Left lobe of liver (tissue), 2 donors: ENCODE measurements around the gene MAPKAP1. TPM values are rescaled to one million over a fixed set of nuclear protein-coding genes. Genes with fewer than 3 reads are reported as not detected.
"Not testable (repeated sequence)": the region's sequence is repeated elsewhere in the genome, so short reads cannot be mapped to it uniquely, and the experiment has no call there.

Experiments used
- ATAC-seq: fragments of 200-7000 bp; cut with Tn5 transposase; one replicate; pipeline ENCODE4 v1.9.1; 2020; ENCODE audit warnings: mild to moderate bottlenecking, moderate library complexity
- DNase-seq: peaks from one replicate; pipeline ENCODE4 v3.0.0-alpha.2; 2020; ENCODE audit warnings: low spot score
- total RNA-seq: library from RNA; stranded (reverse); gene quantifications from one replicate; pipeline ENCODE4 v1.2.1, GENCODE V29; 2021
- donor health status: DM: no; HTN: no; CAD: no; lungs with moderate emphysema.
- donor health status: DM: no; HTN: yes; CAD: no.

Gene MAPKAP1
- total RNA-seq, 1 donor from 2014 or later = 42.4 TPM

DNA sequence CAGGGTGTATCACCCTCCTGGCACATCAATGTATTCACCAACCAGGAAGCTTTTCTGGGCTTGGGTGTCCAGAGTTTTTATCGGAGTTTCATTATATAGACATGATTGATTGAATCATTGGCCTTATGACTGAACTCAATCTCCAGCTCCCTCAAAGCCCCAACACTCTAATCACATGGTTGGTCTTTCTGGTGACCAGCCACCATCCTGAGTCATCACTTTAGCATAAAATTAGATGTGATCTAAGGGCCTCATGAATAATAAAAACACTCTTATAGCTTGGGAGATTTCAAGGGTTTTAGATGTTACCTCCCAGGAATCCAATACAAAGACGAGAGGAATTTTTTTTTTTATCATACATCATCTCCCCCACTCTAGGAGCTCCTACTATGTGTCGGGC lies 32.4 kb upstream of the MAPKAP1 start:
- DNase-seq (no peak), ATAC-seq (no peak)

DNA sequence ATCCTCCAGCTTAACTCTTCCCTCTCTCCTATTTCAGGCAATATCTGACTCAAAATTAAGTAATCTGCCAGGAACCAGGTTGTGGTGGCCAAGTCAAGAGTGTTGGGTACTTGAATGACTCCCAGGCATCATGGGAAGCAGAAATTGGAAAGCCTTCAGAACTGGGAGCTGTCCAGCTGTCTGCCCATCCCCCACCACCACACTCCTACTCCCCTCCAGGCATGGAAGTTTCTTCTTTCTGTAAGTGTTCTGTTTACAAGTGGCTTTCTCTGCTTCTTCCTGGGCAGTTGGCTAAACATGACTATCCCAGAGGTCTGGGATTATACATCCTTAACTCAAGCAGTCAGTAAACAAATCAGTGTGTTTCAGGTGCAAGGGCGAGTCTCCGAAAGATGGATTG lies 25.6 kb upstream of the MAPKAP1 start:
- no peak for ATAC-seq

DNA sequence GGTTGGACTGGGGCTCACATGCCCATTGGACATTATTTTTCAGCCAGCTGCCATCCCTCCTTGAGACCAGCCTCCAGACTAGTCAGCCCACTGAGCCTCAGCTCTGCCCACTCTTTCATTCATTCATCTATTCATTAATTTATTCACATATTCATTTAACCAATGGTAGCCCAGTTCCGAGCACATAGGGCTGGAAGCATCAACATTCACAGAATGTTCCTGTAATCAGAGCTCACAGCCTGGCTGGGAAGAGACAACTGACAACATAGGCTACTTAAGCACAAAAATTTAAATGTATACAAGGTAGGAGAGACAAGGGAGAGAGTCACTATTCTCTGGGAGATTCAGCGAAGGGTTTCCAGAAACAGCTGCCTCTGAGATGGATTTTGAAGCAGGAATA lies 23.2 kb upstream of the MAPKAP1 start:
- DNase-seq (no peak), ATAC-seq (no peak)

More for the DNA sequence above, 25.6 kb upstream of the MAPKAP1 start:
- DNase-seq = no peak

GRCh38 chr9:125726456-125727132 lies 19.6 kb upstream of the MAPKAP1 start:
- ATAC-seq (no peak), DNase-seq (no peak)

DNA sequence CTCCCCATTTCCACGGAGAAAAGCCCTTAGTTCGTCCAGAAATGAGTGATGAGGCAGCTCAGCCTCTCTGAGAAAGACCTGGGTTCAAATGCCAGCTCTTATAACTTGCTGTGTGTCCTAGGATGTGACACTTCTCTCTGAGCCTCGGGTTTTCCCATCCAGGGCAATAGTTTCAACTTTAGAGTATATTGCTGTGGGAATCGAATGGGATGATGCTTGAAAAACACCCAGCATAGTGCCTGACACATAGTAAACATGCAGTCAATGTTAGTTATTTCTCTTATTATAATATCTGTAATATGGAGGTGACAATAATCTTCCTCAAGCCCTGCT lies 430 bp upstream of the MAPKAP1 start:
- DNase-seq (no peak), ATAC-seq (no peak)

GRCh38 chr9:125705893-125706292 lies 1.1 kb downstream of the MAPKAP1 start:
- DNase-seq (no peak), ATAC-seq (no peak)

GRCh38 chr9:125703662-125704061 lies 3.3 kb downstream of the MAPKAP1 start:
- ATAC-seq (no peak), DNase-seq (no peak)

GRCh38 chr9:125701351-125701750 lies 5.7 kb downstream of the MAPKAP1 start:
- DNase-seq (no peak), ATAC-seq (no peak)

DNA sequence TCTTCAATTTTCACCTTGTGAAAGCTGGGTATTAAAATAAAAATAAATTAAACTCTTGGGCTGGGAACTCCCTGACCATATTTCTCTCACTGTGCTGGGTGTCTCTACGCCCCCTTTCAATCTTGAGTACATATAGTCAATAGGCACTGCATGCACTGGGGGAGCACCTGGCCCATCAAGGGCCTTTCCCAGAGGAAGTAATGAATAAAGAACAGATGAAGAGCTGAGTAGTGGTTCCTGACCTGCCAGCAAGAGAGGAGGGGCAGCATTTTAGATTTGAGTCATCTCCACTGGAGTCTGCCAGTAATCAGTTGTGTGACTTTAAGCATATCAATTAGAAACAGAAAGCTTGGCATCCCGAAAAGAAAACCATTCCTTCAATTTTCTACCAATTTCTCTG lies 6.2 kb downstream of the MAPKAP1 start:
- DNase-seq (no peak), ATAC-seq (no peak)

- DNase-seq = no peak
- ATAC-seq = no peak
These were observed 7.1 kb downstream of the MAPKAP1 start for GRCh38 chr9:125699870-125700269.

GRCh38 chr9:125696106-125696647 lies 10.8 kb downstream of the MAPKAP1 start:
- ATAC-seq (no peak), DNase-seq (no peak)

DNA sequence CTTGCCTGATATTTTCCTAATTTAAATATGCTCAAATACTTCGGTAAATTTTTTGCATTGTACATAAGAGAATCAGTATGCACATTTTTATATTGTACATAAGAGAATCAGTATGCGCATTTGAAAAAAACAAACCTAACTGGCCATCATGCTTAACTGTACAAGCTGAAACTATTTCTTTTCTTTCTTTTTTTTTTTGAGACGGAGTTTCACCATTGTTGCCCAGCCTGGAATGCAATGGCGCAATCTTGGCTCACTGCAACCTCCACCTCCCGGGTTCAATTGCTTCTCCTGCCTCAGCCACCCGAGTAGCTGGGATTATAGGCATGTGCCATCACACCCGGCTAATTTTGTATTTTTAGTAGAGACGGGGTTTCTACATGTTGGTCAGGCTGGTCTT lies 11.5 kb downstream of the MAPKAP1 start:
- not testable (repeated sequence) for ATAC-seq, DNase-seq

DNA sequence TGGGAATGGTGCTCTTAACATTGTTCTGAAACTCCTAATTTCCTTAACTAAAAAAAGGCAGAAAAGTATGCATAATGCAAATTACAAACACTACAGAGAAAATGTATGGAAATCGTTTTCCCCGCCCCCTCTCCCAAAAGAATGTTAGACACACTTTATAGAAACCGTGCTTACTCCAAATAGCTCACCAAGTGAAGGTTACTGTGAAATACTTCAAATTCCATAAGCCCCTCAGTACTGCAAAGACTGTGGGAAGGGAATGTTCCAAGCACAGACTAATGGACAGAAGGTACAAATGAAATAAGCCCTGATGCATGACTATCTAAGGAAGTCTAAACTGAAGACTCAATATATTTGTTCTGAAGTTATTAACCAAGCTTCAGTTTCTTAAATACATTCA lies 12.5 kb downstream of the MAPKAP1 start:
- ATAC-seq = no peak
- DNase-seq = no peak

DNA sequence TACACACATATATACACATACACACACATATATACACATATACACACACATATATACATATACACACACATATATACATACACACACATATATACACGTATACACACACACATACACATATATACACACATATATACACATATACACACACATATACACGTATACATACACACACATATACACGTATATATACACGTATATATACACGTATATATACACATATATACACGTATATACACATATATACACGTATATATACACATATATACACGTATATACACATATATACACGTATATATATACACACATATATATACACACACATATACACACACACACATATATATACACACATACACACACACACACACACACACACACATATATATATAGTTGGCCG lies 13.5 kb downstream of the MAPKAP1 start:
- not testable (repeated sequence) for DNase-seq, ATAC-seq

- ATAC-seq (no peak), DNase-seq (no peak)
These were observed 15.1 kb downstream of the MAPKAP1 start for GRCh38 chr9:125691869-125692268.

GRCh38 chr9:125690679-125691078 lies 16.3 kb downstream of the MAPKAP1 start:
- no peak for DNase-seq
- no peak for ATAC-seq

- DNase-seq = no peak
- ATAC-seq = no peak
These were observed 19.7 kb downstream of the MAPKAP1 start for GRCh38 chr9:125687163-125687863.

DNA sequence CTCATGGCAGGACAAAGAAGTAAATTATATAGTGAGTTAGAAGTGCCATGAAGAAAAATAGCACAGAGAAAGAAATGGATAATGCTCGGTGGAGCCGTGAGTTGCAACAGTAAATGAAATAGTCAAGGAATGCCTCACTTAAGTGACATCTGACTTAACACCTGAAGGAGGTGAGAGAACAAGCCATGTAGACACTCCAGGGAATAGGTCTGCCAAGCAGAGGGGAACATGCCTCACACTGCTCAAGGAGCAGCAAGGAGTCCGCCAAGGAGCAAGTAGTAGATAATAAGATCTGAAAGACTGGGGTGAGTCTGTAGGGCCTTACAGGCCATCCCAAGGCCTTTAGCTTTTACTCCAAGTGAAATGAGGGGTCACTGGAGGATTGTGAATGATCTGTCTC lies 21.8 kb downstream of the MAPKAP1 start:
- ATAC-seq (no peak), DNase-seq (no peak)

- ATAC-seq = no peak
These were observed 23.5 kb downstream of the MAPKAP1 start for GRCh38 chr9:125683486-125683885.

DNA sequence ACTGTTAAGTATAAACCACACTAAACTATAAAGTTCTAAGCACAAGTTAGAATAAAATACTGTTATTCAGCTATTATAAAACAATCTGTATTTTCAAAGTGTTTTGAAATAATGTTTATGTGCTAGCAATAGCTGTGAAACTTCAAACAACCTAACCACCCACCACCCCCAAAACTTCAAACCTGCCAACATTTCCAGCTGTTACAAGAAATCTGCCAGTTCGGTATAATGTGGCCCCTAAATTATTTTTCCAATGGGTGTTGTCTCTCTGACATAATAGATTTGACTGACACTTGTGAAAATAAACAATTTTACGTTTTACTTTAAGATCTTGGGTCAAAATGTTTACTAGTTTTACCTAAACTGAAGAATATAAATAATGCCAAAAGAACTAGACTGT lies 24.7 kb downstream of the MAPKAP1 start:
- ATAC-seq = no peak

More at GRCh38 chr9:125683486-125683885, 23.5 kb downstream of the MAPKAP1 start:
- DNase-seq = no peak

GRCh38 chr9:125681657-125682056 lies 25.4 kb downstream of the MAPKAP1 start:
- no peak for DNase-seq
- ATAC-seq = no peak

More for the DNA sequence above, 24.7 kb downstream of the MAPKAP1 start:
- DNase-seq = no peak

- ATAC-seq (no peak), DNase-seq (no peak)
These were observed 25.9 kb downstream of the MAPKAP1 start for GRCh38 chr9:125681086-125681622.
